Measurements from ENCODE around the gene PREPL. TPM values are rescaled to one million over a fixed set of nuclear protein-coding genes. Genes with fewer than 3 reads are reported as not detected.
"Not testable (repeated sequence)": the region's sequence is repeated elsewhere in the genome, so short reads cannot be mapped to it uniquely, and the experiment has no call there.

PREPL gene
- polyA plus RNA-seq, 3 donors, result 151 to 189 (median 169) TPM

- DNase-seq (ENCODE audit: extremely low read depth in 1 of 11, low read depth in 9 of 11, low spot score in 4 of 11), result no peak
Measured at GRCh38 chr2:44315945-44316344, 45.3 kb downstream of the PREPL start.

DNA sequence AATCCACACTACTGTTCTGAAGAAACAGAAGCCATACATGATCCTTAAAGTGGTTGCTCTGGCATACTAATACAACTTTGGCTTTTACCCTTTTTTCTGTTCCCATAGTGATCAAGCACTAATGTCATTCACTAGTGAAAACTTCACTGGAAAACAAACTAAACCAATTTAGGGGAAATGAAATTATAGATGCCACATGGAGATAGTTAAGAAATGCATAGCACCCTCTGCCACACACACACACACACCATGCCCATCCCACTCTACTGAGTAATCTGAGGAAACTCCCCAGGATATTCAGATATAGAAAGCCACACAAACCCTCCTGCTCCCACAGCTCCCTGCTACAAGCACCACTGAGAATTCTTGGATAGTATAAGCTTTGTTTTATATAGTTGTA, 46.9 kb downstream of the PREPL start:
- DNase-seq (ENCODE audit: extremely low read depth in 1 of 11, low read depth in 9 of 11, low spot score in 4 of 11), result no peak

DNA sequence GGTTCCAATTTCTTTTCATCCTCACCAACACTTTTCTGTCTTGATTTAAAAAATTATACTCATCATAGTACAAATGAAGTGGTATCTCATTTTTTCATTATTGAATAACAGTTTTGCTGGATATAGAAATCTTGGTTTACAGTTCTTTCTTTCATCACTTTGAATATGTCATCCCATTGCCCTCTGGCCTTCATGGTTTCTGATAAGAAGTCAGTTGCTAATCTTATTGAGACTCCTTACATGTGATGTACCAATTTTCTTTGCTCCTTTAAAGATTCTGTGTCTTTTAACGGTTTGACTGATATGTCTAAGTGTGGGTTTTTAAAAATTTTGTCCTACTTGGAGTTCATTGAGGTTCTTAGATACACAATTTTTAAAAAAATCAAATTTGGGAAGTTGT, 51.0 kb downstream of the PREPL start:
- no peak for DNase-seq (ENCODE audit: extremely low read depth in 1 of 11, low read depth in 9 of 11, low spot score in 4 of 11)

GRCh38 chr2:44305882-44306281, 55.4 kb downstream of the PREPL start:
- DNase-seq (ENCODE audit: extremely low read depth in 1 of 11, low read depth in 9 of 11, low spot score in 4 of 11), result no peak

DNA sequence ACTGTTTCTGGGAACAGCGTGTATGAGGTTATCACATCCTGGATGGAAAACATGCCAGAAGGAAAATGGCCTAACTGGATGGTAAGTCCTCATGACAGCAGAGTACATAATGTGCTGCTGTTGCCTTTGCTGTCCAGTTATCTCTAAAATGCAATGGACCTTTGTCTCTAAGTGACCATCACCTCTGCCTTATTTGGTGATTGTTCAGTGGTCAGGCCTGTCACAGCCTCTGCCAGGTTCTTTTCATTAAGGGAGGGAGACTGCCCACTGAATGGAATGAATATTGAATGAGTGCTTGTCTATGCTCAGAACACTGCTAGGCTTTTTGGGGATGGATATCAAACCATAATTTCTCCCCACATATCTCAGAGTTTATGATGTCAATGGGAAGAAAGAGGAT, 57.0 kb downstream of the PREPL start:
- no peak for DNase-seq (ENCODE audit: extremely low read depth in 1 of 11, low read depth in 9 of 11, low spot score in 4 of 11)

- not testable (repeated sequence) for DNase-seq (ENCODE audit: extremely low read depth in 1 of 11, low read depth in 9 of 11, low spot score in 4 of 11)
Measured at GRCh38 chr2:44303766-44304165, 57.5 kb downstream of the PREPL start.

DNA sequence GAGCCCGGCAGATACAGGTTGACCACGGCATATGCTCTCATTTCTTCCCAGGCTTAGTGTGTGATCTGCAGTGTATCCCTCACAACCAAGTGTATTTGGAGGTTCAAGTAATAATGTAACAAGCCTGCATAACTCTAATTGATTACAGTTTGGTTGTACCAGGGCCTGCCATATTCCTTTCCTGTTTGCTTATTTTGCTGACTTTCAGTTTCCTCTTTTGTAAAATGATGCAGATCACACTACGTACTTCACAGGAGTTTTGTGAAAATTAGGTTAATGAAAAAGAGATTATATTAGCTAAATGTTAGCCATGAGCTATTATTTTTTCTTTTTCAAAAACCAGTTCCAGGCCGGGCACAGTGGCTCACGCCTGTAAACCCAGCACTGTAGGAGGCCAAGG, 60.2 kb downstream of the PREPL start:
- DNase-seq (ENCODE audit: extremely low read depth in 1 of 11, low read depth in 9 of 11, low spot score in 4 of 11), result no peak

- no peak for DNase-seq (ENCODE audit: extremely low read depth in 1 of 11, low read depth in 9 of 11, low spot score in 4 of 11)
Measured at GRCh38 chr2:44299635-44300034, 61.7 kb downstream of the PREPL start.

GRCh38 chr2:44297431-44297830, 63.9 kb downstream of the PREPL start:
- no peak for DNase-seq (ENCODE audit: extremely low read depth in 1 of 11, low read depth in 9 of 11, low spot score in 4 of 11)

- no peak for DNase-seq (ENCODE audit: extremely low read depth in 1 of 11, low read depth in 9 of 11, low spot score in 4 of 11)
Measured at GRCh38 chr2:44296653-44297052, 64.6 kb downstream of the PREPL start.

DNA sequence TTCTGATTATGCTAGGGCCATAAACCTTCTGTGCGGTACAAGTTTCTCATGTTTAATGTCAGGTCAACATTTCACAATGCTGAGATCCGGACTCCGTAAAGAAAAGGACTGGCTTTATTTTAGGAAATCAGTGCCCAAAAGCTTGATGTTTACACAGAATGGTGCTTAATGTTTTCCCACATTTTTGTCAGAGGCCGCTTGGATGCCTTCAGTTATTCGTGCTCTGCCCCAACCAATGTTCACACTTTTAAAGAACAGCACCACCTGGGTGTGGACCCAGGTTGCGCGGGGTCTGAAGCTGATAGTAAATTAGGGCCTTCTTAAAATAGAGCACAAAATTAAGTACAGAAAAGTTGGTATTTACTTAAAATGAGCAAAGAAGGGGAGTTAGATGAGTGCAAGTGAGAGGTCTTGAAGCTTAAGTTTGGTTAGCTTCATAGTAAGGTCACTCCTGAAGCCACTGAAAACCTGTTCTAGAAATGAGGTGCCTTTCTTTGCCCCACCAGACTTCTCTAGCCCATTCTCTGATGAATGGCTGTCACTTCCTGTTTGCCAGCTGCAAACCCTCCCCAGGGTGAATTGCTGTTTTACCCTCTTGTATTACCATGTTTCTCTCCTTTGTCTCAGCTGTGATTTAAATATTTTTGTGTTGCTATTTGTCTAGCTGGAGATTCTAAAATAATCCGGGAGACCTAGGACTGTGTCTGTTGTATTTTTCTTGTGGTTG, 65.5 kb downstream of the PREPL start:
- DNase-seq (ENCODE audit: extremely low read depth in 1 of 11, low read depth in 9 of 11, low spot score in 4 of 11), result no peak

DNA sequence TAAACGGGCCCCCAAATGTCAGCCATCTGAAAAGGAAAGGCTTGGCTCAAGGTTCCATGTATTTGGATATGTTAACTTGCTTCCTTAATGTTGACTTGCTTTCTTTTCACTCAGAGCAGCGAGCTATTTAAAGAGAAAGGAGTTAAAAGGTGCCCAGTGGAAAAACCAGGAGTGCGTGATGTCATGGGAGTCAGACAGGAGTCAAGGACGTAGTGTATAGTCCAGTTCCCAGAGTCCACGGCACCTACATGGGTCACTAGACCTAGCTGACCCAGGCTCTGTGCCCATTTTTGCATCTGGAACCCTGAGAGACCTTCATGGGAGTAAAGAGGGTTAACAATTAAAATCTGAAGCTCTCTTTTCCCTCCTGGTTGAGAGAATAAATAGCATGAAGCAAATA, 66.2 kb downstream of the PREPL start:
- no peak for DNase-seq (ENCODE audit: extremely low read depth in 1 of 11, low read depth in 9 of 11, low spot score in 4 of 11)

DNA sequence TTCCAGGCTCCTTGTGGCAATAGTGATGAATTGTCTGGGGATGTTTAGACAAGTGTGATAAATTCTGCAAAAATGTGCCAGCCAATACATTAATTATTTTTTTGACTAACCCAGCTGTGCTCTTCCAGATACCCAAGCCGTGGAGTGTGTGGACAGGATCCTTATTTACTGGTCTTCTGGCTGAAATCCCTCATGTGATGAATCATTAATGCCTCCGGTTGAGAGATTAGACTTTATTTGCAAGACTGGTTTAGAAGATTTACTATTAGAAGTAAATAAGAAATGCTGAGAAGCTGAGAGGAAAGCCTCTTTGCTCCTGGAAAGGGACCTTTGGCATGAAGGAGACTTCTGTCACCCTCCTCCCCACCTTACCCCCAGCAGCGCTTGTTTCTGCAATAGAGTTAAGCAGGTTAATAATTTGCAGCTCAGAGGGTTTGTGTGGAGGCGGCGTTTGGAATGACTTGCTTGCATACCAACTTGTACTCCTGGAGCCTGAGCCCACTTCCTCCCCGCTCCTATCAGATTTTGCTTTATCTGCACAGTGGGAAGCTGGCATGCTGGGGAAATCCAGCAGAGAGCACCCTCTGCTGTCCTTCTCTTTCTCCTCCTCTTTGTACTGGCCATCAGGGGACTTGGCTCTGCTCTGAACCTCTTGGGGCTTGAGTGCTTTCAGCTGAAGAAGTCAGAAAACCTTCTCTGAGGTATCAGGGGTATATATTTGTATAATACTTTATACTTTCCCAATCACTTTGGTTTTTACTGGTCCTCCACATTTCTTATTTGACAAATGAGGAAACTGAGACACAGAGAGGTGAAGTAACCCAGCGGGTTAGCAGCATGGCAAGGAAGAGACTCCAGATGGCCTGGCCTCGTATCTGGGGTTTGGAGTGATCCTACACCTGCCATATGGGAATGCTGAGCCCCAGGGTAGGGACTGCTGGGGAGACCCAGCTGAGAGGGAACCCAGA, 69.7 kb downstream of the PREPL start:
- peak in 10 of 11 donors; percentile 46 to 90 (median 68) for DNase-seq (ENCODE audit: extremely low read depth in 1 of 11, low read depth in 9 of 11, low spot score in 4 of 11)

DNA sequence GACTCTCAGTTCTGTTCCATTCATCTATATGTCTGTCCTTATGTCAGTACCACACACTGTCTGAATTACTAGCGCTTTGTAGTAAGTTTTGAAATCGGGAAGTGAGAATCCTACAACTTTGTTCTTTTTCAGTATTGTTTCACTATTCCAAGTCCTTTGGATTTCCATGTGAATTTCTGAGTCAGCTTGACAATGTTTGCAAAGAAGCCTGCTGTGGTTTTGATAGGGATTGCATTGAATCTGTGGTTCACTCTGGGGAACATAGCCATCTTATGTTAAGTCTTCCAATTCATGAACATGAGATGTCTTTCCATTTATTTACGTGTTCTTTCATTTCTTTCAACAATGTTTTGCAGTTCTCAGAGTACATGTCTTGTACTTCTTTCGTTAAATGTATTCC, 71.0 kb downstream of the PREPL start:
- no peak for DNase-seq (ENCODE audit: extremely low read depth in 1 of 11, low read depth in 9 of 11, low spot score in 4 of 11)

- no peak for DNase-seq (ENCODE audit: extremely low read depth in 1 of 11, low read depth in 9 of 11, low spot score in 4 of 11)
Measured at GRCh38 chr2:44286884-44287638, 74.2 kb downstream of the PREPL start.

DNA sequence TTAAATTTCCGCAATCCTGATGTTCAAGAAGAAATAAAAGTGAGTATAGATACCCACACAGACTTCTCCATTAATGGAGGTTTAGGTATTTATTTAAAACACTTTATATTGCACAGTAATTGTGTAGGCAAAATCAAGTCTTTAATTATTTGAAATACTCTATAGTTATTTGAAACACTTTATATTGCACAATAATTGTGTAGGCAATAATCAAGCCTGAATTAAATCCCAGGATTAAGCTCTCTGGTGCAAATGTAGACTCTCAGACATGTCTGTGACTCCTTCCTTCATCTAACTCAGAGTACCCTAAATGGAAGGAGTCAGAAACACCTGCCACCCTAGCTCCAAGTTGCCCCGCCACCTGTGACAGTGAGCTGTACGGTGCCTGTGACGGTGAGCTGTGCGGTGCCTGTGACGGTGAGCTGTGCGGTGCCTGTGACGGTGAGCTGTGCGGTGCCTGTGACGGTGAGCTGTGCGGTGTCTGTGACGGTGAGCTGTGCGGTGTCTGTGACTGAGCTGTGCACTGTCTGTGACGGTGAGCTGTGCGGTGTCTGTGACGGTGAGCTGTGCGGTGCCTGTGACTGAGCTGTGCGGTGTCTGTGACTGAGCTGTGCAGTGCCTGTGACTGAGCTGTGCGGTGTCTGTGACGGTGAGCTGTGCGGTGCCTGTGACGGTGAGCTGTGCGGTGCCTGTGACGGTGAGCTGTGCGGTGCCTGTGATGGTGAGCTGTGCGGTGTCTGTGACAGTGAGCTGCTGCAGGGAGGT, 75.0 kb downstream of the PREPL start:
- DNase-seq (ENCODE audit: extremely low read depth in 1 of 11, low read depth in 9 of 11, low spot score in 4 of 11), result no peak

- DNase-seq (ENCODE audit: extremely low read depth in 1 of 11, low read depth in 9 of 11, low spot score in 4 of 11), result peak in 1 of 11 donors; percentile 28
Measured at GRCh38 chr2:44285174-44285573, 76.1 kb downstream of the PREPL start.

DNA sequence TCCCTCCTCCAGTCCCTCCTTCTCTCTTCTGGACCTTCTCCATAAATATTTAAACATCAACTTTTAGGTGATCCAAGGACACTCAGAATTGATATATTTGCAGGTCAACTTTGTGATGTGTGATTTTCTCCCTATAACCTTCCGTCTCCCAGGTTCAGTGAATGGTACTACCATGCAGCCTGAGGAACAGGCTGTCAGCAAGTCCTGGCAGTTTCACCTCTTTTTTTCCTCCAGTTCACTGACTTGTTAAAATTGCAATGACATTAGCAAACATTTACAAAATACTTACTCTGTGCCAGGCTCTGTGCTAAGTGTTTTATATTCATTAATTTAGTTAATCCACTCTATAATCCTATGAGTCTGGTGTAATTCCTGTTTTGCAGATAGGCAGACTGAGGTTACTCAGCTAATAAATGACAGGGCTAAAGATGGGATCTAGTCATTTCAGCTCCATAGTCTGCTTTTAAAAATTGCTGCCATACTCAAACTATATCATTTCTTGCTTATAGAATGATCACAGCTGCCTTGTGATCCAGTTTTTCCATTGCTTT, 78.1 kb downstream of the PREPL start:
- no peak for DNase-seq (ENCODE audit: extremely low read depth in 1 of 11, low read depth in 9 of 11, low spot score in 4 of 11)

- no peak for DNase-seq (ENCODE audit: extremely low read depth in 1 of 11, low read depth in 9 of 11, low spot score in 4 of 11)
Measured at GRCh38 chr2:44280869-44281268, 80.4 kb downstream of the PREPL start.
